HG03354 (cell line): ENCODE results near the gene KATNA1.

Source experiments
- ATAC-seq: cut with Tn5 transposase; IDR thresholded peaks from one replicate; pipeline ENCODE4 v1.9.1; 2021; ENCODE audit warnings: mild to moderate bottlenecking; ENCODE audit not compliant: unreplicated experiment, poor library complexity, severe bottlenecking

The KATNA1 gene

DNA sequence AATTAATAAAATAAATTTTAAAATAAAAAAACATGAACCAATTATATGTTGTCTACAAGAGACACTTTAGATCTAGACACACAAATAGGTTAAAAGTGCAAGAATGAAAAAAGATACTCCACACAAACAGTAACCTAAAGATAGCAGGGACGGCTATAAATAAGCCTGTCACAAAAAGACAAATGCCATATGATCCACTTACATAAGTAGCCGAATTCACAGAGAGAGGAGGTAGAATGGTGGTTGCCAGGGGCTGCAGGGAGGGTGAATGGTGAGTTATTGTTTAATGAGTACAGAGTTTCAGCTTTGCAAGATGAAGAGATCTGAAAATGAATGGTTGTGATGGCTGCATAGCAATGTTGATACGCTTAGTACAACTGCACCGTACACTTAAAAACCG lies 32.7 kb downstream of the KATNA1 start:
- no peak for ATAC-seq

DNA sequence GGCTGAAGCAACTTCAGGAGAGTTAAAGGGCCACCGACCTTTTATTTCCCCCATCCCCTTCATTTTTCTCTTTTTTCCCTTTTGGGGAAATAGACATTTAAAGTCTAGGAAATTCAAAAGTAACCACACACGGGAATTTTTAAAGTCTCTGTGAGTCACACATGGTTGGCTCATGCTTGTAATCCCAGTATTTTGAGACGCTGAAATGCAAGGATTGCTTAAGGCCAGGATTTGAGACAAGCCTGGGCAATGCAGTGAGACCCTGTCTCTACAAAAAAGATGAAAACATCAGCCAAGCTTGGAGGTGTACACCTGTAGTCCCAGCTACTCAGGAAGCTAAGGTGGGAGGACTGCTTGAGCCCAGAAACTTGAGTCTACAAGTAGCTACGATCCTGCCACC lies 34.2 kb downstream of the KATNA1 start:
- no peak for ATAC-seq

DNA sequence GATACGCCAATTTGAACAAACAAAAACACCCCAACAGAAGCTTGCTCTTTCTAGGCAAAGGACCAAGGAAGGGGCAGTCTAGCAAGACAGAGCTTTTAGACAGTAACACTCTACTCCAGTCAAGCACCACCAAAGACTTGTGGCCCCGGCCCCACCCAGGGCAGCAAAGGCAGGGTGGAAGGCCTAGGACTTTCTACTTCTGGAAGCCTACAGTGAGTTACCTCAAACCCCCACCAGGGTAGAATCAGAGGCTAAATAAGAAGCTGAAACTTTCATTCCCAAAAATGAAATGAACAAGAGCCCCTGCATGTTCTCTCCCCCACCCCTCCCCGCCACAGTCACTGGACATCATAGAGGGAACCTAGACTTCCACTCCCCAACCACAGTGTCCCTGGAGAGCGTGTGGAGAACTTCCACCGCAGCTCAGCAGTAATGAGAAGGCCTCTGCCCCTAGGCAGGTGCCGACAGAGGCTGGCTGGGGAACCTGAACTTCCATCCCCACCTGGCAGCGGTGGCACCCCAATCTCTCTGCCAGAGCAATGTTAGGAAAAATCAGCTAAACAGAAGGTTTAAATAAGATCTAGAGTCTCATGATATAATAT lies 40.0 kb downstream of the KATNA1 start:
- peak; percentile 75 for ATAC-seq

DNA sequence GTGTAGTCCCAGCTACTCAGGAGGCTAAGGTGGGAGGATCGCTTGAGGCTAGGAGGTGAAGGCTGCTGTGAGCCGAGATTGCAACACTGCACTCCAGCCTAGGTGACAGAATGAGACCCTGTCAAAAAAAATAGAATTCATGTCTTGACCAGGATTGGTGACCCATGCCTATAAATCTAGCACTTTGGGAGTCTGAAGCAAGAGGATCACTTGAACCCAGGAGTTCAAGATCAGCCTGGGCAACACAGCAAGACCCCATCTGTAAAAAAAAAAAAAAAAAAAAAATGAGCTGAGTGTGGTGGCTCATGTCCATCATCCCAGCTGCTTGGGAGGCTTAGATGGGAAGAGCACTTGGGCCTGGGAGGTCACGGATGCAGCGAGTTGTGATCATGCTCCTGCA lies 48.0 kb downstream of the KATNA1 start:
- no peak for ATAC-seq

DNA sequence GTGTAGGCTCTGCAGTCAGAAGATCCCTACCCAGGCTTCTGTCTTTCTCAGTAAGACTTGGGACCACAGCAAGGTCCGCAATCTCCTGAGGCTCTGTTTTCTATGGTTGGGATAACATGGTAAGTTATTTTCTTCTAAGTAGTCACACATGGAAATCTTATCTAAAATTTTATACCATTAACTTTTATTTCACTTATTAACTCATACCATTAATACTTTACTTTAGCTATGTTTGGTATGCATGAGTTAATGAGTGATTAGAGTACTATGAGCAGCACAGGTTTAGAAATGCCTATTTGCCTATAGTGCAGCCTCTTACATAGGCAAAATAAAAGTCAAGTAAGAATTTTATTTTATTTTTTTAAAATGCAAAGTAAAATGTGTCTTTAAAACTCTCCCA lies 55.1 kb downstream of the KATNA1 start:
- ATAC-seq = no peak

DNA sequence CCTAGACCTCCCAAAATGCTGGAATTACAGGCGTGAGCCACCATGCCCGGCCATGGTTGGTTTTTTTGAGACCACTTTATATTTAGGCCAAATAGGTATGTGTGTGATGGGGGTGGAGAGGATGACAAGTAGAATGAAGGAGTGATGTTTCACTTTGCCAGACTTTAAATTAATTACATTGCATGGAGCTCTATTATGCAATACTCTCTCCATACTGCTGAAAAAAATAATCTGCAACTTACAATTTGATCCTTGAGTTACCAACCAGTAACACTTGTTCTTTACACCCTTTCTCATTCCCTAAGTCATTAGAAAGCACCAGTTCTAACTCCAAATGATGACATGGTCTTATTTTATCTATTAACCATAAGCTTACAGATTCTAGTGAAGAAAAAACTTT lies 55.5 kb downstream of the KATNA1 start:
- no peak for ATAC-seq

DNA sequence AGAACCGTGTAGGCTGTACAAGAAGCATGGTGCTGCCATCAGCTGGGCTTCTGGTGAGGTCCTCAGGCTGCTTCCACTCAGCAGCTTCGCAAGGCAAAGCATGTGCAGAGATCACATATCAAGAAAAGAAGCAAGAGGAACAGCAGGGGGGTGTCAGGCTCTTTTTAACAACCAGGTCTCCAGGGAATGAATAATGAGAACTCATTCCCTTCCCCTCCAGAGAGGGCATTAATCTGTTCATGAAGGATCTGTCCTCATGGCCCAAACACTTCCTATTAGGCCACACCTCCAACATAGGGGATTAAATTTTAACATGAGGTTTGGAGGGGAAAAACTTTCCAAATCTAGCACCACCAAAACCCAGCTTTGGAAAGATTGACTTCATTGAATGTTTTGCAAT lies 62.4 kb downstream of the KATNA1 start:
- no peak for ATAC-seq

DNA sequence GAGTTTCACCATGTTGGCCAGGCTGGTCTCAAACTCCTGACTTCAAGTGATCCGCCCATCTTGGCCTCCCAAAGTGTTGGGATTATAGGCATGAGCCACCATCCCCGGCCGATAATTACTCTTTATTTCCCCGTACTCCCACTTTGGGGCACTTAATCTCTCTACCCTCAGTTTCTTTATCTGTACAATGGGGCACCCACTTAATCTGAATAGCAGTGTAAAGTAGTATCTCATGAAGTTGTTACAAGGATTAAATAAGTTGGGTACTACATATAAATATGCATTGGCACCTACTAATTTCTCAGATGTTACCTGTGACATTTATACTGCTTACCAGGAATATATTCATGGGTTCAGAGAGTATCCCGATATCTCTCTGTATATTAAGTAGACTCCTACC lies 67.2 kb downstream of the KATNA1 start:
- no peak for ATAC-seq

DNA sequence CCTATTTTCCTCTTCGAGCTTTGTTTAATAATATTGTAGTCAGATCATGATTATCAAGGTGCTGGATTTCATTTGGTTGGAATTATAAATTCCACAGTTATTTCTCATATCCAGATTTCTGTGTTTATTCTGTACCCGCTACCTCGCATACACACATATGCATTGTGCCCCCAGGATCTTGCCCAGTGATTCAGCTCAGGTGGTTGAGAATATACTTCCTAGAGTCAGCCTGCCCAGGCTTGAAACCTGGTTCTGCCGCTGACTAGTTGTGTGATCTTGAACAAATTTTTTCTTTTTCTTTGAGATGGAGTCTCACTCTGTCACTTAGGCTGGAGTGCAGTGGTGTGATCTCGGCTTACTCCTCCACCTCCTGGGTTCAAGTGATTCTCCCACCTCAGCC lies 67.6 kb downstream of the KATNA1 start:
- ATAC-seq = no peak

DNA sequence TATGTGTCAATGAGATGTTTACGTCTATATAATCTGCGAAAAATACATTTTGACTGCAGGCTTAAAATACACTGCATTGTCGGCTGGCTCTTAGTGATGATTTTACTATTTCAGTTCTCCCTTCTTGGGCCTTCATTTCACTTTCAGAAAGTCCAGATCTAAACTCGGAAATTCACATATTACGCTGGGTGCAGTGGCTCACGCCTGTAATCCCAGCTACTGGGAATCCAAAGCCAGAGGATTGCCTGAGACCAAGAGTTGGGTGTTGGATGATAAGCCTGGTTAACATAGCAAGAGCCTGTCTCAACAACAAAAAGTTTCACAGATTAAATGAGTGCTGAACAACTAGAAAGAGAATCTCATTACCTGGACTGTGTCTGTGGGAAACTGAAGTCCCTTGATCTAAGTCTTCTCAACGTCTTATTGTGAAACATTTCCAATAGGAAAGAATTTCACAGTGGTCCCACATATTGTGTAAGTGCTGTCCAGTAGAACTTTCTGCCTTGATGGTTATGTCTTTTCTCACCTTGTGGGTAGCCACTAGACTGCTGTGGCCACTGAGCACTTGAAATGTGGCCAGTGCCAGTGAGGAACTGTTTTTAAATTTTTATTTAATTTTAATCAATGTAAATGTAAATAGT lies 80.4 kb downstream of the KATNA1 start:
- ATAC-seq = no peak

DNA sequence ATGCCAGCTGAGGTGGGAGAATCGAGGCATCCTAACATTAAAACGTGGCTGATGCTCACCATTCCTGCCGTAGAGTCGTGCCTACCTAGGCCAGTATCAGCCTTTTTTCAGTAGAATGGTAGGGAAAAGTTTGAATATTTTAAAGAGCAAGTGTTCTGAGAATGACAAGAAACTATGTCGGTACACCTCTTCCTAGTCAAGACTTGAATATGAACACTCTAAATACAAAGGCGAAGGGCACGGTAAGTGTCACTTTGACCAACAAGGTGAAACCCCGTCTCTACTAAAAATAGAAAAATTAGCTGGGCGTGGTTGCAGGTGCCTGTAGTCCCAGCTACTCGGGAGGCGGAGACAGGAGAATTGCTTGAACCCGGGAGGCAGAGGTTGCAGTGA lies 81.3 kb downstream of the KATNA1 start:
- no peak for ATAC-seq

DNA sequence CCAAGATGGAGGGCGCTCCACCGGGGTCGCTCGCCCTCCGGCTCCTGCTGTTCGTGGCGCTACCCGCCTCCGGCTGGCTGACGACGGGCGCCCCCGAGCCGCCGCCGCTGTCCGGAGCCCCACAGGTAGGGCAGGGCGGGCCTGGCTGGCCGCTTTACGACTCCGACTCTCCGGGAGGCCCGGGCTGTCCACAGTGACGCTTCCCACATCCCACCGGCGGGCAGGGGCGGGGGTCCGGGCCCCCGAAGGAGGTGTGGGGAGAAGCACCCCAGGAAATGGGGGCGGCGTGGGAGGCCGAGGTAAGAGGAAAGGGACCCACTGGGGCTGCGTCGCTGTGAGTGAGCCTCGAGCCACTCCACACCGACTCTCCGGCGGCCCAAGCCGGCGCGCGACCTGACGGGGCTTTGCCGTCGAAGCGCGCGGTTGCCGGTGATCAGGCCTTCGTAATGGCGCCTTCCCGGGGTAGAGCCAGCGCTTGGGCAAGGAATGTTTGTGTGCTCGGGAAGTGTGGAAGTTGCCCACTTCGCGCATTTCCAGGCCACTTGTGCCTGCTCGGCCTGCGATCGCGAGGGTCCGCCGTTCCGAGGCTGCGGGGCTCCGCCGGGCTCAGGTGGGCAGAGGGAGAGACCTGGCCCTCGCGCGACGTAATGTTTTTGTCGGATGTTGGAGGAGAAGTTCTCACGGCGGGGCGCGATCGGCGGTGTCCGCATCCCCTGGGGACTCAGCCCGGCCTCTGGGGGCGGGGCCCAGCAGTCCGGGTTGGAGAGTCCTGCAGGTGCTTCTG lies 81.9 kb downstream of the KATNA1 start:
- peak; percentile 32 for ATAC-seq

DNA sequence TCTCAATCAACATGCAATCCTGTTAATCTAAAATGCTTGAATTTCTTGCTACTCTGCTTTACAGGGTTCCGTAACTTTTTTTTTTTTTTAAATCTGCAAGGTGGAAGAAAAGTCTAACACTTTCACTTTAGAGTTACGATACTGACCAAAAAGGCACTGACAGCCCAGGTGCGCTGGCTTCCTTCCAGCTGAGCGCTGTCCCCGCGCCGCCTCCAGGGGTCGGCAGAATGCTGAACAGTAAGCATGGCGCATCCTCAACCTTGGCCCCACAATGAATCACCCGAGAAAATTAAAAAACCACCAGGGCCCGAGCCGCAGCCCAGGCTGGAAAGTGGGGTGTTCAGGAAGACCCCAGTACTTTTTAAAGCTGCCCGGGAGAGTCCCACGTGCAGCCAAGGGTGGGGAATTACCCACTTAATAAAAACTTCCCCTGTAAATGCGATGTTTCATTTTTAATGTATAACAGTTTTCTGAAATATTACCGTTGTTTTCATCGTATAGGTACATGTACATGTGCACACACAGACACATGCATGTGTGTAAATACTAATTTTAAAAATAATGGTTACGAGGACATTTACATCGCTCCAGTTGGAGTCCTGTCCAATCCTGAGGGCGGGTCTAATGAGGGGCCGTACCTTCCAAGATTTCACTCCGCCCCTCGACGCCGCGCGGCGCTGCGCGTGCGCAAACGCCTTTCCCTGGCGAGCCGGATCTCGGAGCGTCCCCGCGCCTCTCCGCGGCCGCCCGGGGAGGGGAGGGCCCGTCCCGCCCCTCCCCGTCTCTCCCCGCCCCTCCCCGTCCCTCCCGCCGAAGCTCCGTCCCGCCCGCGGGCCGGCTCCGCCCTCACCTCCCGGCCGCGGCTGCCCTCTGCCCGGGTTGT lies 82.7 kb downstream of the KATNA1 start, which contains the start of gene GINM1:
Gene GINM1, plus strand, starts transcription at position 849 of the 883 bp plus-strand sequence. CDS start 40 bp downstream, outside the sequence.
- peak; percentile 86 for ATAC-seq

DNA sequence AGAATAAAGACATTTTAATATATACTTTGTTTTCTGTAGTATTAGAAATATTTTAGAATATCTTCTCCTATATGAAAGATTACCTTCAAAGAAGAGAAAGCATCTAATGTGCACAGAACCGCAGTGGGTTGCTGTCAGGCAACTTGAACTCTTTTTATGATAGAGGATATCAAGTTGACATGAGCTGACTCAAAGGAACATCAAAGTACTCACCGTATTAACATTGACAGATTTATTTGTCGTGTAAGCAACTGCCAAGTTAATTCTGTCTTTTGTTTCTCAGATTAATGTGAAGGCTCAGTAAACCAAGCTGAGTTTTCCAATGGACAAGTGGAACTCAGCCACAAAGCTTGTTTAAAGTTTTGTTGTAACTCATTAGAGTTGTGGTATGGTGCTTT lies 84.6 kb downstream of the KATNA1 start:
- ATAC-seq = no peak

DNA sequence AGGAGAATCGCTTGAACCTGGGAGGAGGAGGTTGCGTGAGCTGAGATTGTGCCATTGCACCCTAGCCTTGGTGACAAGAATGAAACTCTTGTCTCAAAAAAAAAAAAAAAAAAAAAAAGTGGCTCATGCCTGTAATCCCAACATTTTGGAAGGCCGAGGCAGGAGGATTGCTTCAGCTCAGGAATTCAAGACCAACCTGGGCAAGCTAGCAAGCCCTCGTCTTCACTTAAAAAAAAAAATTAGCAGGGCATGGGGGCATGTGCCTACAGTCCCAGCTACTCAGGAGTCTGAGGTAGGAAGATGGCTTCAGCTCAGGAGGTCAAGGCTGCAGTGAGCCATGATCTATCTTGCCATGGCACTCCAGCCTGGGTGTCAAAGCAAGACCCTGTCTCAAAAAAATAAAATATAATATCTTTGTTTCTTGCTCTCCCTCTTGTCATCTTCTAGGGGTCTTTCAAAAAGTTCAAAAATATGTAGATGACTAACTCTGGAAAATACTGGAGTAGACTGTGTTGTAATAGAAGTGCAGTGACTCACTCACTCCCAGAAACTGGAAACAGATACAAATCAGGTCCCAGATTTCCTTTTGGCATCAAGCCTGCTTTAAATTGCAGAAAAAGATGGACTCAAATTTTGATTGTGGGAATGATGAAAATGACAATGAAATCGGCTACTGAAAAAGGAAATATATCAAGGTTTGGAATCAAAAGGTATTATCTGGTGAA lies 85.1 kb downstream of the KATNA1 start:
- no peak for ATAC-seq

DNA sequence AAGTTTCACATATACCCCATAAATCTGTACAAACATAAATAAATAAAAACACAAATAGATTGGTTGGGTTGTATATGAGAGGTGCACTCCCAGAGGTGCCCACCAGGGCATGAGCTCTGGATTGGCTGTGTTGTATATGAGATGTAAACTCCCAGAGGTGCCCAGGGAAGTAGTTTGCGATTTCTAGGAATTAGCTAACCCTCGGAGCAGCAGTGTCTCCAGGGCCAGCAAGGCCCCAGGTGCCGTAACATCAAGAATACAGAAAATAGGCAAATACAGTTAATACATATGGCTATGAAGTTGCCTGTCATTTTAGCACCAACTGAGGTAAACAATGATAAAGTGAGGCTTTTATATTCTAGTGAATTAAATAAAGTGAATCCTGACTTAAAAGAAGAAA lies 87.8 kb downstream of the KATNA1 start:
- no peak for ATAC-seq

DNA sequence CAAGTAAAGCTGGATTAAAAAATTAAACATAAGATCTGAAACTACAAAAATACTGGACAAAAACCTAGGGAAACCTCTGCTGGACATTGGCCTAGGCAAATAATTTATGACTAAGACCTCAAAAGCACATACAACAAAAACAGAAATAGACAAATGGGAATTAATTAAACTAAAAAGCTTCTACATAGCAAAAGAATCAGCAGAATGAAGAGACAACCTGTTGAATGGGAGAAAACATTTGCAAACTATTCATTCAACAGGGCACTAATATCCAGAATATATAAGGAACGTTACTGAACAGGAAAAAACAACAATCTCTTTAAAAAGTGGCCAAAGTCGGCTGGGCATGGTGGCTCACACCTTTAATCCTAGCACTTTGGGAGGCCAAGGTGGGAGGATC lies 89.1 kb downstream of the KATNA1 start:
- no peak for ATAC-seq

DNA sequence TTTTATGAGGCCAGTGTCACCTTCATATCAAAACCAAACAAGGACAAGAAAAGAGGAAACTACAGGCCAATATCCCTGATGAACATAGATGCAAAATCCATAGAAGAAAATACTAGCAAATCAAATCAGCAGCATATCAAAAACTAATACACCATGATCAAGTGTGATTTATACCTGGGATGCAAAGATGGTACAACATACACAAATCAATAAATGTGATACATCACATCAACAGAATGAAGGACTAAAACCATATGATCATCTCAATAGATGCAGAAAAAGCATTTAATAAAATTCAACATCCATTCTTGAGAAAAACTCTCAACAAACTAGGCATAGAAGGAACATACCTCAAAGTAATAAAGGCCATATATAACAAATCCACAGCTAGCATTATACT lies 90.5 kb downstream of the KATNA1 start:
- ATAC-seq = no peak

DNA sequence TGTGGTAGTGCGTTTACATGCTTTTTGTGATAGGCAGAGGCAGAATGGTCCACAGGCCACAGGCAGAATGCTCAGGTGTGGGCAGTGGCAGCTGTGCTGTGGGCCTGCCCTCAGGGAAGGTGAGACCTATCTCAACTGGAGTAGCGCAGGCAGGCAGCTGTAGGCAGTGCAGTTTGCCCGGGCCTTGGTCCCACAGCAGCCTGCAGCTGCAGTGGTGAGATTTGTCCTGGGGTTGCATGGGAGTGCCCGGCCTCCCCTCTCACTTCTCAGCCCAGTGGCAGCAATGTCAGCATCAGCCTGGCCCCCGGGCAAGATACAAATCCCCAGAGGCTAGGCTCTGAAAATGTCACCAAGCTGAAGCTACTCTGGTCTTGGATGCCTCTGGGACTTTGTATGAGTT lies 96.6 kb downstream of the KATNA1 start:
- ATAC-seq = no peak
